ENCODE data around the gene KCND3. TPM values are rescaled to one million over a fixed set of nuclear protein-coding genes. Genes with fewer than 3 reads are reported as not detected.

KCND3 gene
- total RNA-seq, 1 donor from 2014 or later: 0.81 TPM

DNA sequence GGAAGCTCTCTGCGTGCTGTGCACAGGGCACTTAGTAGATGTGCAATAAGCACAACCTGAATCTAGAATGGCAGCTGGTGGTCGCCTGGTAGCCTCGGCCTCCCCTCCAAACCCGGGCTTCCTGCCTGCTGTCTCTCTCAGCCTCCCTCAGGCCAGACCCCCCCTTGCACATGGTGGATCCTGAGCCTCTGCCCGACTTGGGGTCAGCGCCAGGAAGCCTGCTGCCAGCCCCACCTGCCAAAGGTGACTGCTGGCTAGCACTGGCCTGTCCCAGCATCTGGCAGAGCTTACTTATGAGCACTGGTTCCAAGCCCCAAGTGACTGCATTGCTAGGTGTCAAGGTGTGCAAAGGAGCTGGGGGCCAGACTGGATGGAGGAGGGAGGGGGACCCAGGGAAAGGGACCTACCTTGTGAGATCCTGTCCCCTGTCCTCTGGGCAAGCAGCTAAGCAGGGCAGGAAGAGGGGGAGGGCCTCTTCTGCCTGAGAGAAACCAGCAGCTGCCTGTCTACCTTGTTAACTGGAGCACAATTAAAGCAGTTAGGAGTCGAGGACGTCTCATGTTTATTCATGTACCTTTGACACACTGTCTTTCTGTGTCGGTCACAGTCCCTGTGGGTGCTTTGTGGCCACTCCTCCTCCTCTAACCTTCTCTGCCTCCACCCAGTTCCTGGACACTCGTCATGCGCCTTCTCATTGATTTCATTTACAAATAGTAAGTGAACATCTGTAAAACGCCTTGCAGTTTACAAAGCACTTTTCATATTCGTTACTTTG lies 132.9 kb downstream of the KCND3 start:
- TF ChIP-seq, protein P1, sequence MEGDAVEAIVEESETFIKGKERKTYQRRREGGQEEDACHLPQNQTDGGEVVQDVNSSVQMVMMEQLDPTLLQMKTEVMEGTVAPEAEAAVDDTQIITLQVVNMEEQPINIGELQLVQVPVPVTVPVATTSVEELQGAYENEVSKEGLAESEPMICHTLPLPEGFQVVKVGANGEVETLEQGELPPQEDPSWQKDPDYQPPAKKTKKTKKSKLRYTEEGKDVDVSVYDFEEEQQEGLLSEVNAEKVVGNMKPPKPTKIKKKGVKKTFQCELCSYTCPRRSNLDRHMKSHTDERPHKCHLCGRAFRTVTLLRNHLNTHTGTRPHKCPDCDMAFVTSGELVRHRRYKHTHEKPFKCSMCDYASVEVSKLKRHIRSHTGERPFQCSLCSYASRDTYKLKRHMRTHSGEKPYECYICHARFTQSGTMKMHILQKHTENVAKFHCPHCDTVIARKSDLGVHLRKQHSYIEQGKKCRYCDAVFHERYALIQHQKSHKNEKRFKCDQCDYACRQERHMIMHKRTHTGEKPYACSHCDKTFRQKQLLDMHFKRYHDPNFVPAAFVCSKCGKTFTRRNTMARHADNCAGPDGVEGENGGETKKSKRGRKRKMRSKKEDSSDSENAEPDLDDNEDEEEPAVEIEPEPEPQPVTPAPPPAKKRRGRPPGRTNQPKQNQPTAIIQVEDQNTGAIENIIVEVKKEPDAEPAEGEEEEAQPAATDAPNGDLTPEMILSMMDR (IDR thresholded peaks at IDR 0.05; ENCODE audit: unreplicated experiment): no peak
- H3K27ac Mint-ChIP-seq: peak overlapping the region; percentile 2
- H3K4me3 Mint-ChIP-seq (ENCODE audit: low read depth): no peak overlapping the region
- no peaks in the 10 kb centered on the region for H3K9me3 Mint-ChIP-seq (ENCODE audit: low read depth)
- no peaks in the 10 kb centered on the region for H3K4me1 Mint-ChIP-seq (ENCODE audit: low read depth)
- no peaks in the 10 kb centered on the region for H3K36me3 Mint-ChIP-seq (ENCODE audit: insufficient read depth)
- peaks cover 18% of the 10 kb centered on the region for H3K27me3 Mint-ChIP-seq
- no peak for DNase-seq (ENCODE audit: low spot score, unreplicated experiment)

GRCh38 chr1:111855260-111855659 lies 134.2 kb downstream of the KCND3 start:
- Mint-ChIP-seq H3K4me1 (ENCODE audit: low read depth) (no peaks in the 10 kb centered on the region), H3K4me3 (ENCODE audit: low read depth) (no peak overlapping the region), H3K36me3 (ENCODE audit: insufficient read depth) (no peaks in the 10 kb centered on the region), H3K9me3 (ENCODE audit: low read depth) (no peaks in the 10 kb centered on the region), H3K27me3 (peaks cover 18% of the 10 kb centered on the region), H3K27ac (no peak overlapping the region)
- DNase-seq (ENCODE audit: low spot score, unreplicated experiment): no peak
- TF ChIP-seq, protein P1 (IDR thresholded peaks at IDR 0.05; ENCODE audit: unreplicated experiment): no peak

DNA sequence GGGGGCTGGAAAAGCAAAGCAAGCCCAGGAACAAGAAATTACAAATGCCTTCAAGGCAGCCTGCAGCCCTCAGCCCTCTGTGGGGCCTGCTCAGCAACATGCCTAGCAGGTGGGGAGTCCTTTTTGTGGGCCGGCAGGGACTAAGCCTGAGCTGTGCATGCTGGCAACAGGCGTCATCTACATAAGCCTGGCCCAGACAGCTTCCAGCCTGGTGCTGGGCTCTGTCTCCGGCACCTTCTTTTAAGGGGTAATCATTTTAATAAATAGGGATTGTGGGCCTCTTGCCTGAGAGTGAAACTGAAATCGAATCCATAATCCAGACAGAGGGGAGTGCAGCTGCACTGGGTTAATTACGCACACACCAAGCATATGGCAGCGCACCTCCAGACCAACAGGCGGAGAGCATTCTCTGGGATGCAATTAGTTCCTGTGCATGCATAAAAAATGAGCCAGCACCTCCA lies 137.2 kb downstream of the KCND3 start:
- TF ChIP-seq, protein P1 (IDR thresholded peaks at IDR 0.05; ENCODE audit: unreplicated experiment): no peak
- H3K9me3 Mint-ChIP-seq (ENCODE audit: low read depth): no peaks in the 10 kb centered on the region
- no peak for DNase-seq (ENCODE audit: low spot score, unreplicated experiment)
- peaks cover 9% of the 10 kb centered on the region for H3K4me1 Mint-ChIP-seq (ENCODE audit: low read depth)
- H3K4me3 Mint-ChIP-seq (ENCODE audit: low read depth): no peak overlapping the region
- H3K36me3 Mint-ChIP-seq (ENCODE audit: insufficient read depth): no peaks in the 10 kb centered on the region
- peaks cover 14% of the 10 kb centered on the region for H3K27me3 Mint-ChIP-seq
- H3K27ac Mint-ChIP-seq: no peak overlapping the region

DNA sequence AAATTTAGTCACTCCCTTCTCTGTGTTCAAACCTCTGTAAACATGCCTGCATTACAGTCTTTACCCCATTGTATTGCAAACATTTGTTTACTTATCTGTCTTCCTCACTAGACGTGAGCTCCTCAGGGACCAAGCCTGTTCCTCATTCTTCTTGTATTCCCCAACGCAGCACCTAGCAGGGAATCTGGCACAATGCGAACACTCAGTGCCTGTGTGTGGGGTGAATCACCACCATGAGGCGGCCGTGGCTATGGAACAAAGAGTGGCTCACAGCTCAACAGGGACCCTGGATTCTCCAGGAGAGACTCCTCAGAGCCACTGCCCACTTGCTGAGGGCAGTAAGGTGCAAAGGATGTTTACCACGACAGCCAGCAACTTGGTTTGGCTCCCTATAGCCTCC lies 137.9 kb downstream of the KCND3 start:
- Mint-ChIP-seq H3K4me1 (ENCODE audit: low read depth) (peaks cover 14% of the 10 kb centered on the region), H3K9me3 (ENCODE audit: low read depth) (no peaks in the 10 kb centered on the region), H3K27ac (peak overlapping the region; percentile 6), H3K36me3 (ENCODE audit: insufficient read depth) (no peaks in the 10 kb centered on the region), H3K27me3 (peaks cover 11% of the 10 kb centered on the region), H3K4me3 (ENCODE audit: low read depth) (no peak overlapping the region)
- TF ChIP-seq, protein P1 (IDR thresholded peaks at IDR 0.05; ENCODE audit: unreplicated experiment): no peak
- no peak for DNase-seq (ENCODE audit: low spot score, unreplicated experiment)

GRCh38 chr1:111850109-111850508 lies 139.4 kb downstream of the KCND3 start:
- TF ChIP-seq, protein P1 (IDR thresholded peaks at IDR 0.05; ENCODE audit: unreplicated experiment): no peak
- DNase-seq (ENCODE audit: low spot score, unreplicated experiment): no peak
- no peaks in the 10 kb centered on the region for H3K9me3 Mint-ChIP-seq (ENCODE audit: low read depth)
- H3K4me1 Mint-ChIP-seq (ENCODE audit: low read depth): peaks cover 21% of the 10 kb centered on the region
- H3K36me3 Mint-ChIP-seq (ENCODE audit: insufficient read depth): no peaks in the 10 kb centered on the region
- no peak overlapping the region for H3K27ac Mint-ChIP-seq
- no peak overlapping the region for H3K4me3 Mint-ChIP-seq (ENCODE audit: low read depth)
- H3K27me3 Mint-ChIP-seq: peaks cover 17% of the 10 kb centered on the region

All from progenitor cell of endocrine pancreas (in vitro differentiated cells).